ENCODE results near the gene PTPN14.
"Not testable (repeated sequence)": the region's sequence is repeated elsewhere in the genome, so short reads cannot be mapped to it uniquely, and the experiment has no call there.

PTPN14 gene

DNA sequence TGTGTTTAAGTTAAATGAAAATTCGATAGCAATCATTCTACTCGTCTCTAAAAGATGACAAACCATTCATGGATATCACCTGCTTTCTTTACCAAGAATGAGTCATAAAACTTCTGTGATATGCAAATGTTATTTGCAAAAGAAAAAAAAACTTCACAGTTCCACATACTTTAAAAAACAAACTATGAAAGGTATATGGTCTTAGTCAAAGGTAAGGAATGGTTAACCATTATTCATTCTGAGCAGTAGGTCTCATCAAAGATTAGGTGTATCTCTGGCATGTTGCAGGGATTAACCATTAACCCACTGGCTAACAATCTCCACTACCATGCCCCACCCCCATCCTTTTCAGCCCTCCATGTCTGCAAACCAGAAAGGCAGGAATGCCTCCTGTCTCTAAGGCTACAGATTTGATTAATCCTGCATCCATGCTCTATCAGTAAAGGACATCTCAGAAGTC, 44.4 kb downstream of the PTPN14 start:
- DNase-seq: no peak

DNA sequence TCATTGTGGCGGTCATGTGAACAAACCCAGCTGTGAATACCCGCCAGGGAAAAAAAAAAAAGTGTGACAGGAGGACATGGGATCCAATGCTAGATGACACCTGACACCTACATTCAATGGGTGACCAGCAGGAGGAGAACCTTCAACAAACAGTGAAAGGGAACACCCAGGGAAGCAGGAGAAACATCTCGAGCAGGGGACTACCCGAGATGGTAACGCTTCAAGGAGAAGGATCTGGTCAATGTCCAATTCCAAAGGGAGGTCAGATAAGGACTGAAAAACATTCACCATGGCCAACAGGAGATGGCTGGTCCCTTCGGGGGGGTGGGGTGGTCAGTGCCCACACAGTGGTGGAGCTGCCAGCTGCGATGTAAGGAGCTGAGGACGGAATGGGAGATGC, 46.3 kb downstream of the PTPN14 start:
- DNase-seq: no peak

DNA sequence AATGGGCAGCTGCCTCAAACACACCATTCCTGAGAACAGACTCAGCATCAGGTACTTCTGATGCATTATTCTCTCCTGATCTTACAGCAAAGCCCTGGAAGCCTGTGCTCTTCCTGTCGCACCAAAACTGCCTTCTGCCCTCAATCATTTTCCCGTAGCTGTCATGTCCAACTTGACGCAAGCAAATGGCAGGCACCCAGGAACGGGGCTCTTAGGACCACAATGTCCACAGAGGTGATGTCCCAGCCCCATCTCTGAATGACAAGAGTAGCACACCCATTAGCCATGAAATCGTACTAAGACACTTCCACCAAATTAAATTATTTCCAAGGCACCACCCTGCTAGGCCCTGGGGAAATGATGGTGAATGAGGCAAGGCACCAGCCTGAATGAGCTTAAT, 47.1 kb downstream of the PTPN14 start:
- DNase-seq: no peak

DNA sequence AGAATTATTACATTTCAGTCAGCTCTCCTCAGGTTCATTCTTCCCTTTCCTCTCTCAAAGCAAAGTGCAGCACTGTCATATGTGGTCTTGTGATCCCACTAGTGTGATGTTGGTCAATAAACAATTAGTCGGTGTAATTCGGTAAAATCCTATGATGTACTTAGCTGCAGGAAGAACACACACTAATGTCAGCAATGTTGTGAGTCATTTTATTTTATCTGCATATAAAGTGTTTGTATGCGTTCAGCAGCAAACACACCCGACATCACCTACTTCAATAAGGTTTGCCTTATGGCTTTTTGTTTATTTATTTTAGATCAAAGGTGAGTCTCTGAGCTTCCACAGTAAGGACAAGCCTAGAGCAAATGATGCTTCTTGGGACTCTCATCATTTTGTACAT, 47.8 kb downstream of the PTPN14 start:
- DNase-seq: no peak

DNA sequence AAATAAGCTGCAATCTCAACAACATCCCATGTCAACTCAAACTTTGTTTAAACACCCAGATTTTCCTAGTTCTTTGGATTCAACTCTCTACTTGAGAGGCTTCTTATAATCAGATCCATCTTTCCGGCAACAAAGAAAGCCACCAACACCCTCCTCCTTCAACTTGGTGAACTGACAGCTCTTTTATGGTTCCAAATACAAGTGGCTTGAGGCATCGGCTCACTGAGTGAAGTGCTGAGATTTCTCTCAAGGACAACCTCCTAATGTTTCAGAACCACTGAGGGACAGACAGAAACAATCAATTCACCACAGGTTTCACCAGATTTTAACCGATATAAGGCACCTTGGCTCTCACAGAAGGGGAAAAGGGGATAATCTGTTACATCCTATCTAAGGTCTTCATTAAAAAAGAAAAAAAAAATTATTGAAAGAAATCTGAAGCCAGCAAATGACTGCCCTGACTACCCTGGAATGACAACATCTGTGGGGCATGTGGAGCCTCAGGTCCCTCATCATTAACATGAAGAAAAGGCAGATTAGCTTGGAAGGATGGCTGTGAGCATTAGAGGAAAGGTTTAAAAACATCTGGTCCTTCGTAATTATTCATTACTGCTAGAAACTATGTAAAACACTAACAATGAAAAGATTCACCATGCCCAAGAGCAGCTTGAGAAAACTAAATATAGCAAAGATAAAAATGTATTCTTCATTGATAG, 50.9 kb downstream of the PTPN14 start:
- DNase-seq: no peak

DNA sequence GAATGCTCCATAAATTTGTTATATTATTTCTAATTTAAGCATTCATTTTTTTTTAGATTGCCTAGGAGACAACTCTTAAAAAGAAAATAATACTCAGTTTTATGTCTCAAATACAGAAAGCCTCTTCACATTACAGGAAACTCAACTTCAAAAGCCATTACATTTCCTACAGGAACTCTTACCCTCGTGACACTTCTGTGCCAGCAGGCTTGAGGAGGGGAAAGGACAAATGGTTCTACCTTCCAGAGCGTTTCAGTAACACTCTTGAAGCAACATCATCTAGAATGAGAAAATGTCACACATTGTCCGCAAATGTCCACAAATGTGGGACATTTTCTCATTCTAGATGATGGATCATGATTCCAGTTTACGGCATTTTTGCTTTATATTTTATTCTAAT, 51.7 kb downstream of the PTPN14 start:
- no peak for DNase-seq

DNA sequence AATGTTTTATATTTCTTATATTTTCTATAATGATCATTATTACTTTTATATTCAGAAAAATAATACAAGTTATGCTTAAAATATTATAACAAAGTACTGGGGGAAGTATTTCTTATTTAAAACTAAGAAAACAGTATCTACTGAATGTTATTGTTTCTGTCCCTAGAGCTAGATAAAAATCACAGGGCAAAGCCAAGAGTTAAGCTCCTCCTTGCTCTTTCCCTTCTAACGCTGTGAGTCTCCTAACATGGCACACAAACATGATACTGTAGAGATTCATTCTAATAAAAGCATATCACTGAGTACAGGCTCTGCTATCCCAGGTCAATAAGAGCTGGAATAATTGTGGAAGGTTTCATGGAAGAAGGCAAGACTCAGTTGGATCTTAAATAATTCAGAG, 53.4 kb downstream of the PTPN14 start:
- no peak for DNase-seq

DNA sequence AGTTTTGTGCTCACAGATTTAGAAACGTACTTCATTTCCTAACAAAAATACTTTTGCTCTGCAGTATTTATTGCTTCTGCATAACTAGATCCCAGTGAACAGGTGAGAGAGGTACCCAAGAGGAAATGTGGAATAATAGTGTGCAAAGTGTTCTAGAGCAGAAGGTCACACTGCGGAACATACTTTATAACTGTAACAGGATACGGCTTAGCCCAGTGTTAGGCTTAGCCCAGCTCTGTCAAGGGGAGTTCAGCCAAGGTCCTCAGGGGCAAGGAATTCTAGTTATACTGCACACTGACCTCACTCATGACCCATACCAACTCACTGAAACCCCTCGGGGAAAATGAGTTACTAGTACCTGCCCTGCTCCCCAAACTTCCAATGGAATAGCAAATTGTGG, 55.3 kb downstream of the PTPN14 start:
- no peak for DNase-seq

DNA sequence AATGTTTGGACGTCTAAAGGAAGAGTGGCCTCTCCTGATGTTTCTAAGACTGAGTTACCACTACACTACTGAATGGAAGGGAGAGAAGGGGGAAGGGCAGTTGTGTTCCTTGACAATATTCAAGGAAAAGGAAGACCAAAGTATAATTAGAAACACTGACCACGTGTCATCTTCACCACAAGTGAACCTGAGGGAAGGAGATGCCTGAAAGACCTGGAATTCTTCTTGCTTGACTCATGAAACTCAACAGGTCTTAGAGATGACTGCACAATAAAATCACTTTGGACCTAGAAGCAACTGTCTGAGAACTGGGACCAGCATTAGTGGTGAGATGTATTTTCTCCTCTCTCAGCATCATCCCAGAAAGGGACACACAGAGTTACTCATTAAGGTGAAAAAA, 56.7 kb downstream of the PTPN14 start:
- DNase-seq: no peak

DNA sequence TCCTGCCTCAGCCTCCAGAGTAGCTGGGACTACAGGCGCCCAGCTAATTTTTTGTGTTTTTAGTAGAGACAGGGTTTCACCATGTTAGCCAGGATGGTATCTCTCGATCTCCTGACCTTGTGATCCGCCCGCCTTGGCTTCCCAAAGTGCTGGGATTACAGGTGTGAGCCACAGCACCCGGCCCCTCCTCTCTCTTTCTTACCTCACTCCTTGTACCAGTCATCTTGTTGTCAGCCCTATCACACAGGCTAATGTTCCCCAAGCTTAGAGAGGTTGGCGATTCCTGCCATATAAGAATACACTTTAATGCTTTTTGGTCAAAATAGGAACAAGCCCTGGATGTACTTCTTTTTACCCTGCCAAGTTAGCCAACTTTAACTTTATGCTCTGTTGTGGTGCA, 57.2 kb downstream of the PTPN14 start:
- DNase-seq: not testable (repeated sequence)

DNA sequence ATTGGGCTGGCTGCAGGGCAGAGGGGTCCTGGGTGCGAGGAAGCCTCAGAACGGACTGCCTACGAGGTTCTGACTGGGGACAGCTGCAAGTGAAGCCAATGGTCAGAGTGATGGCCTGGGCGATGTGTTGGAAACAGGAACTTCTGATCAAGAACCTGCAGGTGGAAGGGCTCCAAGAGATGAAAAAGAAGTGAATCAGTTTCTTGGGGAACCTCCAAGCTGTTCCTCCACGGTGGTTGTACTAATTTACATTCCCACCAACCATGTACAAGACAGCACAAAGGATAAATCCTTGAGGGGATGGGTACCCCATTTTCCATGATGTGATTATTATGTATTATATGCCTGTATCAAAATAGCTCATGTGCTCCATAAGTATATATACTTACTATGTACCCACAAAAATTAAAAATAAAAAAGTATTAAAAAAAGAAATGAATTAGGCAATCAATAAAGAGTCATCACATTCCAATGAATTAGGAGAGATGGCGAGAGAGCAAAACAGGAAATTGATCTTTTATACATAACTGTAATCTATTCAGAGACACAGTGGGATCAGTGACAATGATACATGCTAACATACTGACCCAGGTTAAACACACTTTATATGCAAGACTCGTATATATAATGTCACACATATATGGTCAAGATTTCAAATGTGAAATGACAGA, 58.1 kb downstream of the PTPN14 start:
- DNase-seq: no peak

DNA sequence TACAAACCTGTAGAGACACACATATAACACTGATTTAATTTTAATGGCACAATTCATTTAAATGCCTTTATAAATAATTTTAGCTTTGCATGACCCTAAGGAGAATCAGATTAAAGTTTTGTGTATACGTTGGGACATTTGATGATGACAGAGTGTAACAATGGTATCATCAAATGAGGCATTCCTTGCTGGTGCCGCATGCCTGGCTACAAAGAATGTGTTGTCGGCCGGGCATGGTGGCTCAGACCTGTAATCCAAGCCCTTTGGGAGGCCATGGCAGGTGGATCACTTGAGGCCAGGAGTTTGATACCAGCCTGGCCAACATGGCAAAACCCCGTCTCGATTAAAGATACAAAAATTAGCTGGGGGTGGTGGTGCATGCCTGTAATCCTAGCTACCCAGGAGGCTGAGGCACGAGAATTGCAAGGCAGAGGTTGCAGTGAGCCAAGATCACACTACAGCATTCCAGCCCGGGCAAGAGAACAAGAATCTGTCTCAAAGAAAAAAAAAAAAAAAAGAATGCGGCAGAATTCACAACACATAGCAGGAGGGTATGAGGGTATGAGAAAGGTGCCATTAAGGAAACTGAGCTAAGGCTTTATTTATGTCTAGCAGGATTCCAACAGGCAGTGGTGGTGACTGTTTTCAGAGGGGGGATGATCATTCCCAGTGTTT, 58.9 kb downstream of the PTPN14 start:
- no peak for DNase-seq

DNA sequence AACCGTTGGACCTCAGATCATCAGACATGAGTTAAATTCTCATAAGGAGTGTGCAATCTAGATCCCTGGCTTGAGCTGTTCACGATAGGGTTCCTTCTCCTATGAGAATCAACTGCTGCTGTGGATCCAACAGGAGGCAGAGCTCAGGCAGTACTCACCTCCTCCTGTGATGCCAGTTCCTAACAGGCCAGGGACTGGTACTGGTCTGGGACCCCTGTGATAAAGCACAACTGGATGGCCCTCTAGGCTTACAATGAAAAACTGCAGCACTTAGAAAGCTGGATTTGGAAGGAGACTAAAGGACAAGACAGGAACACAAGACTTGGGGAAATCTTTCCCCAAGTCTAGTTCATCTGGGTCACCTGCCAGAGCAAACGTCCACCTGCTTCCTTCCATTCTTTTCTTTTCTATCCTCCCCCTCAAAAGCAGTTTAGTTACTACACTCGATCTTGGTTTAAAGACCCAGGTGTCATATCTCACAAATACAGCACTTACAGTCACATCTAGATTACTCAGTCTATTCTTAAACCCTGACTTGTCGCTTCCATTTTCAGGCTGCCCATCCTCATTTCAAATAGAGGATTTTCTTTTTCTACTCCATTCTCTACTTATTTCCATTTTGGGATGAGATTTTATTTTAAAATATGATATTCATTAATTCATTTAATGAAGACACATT, 59.8 kb downstream of the PTPN14 start:
- no peak for DNase-seq

DNA sequence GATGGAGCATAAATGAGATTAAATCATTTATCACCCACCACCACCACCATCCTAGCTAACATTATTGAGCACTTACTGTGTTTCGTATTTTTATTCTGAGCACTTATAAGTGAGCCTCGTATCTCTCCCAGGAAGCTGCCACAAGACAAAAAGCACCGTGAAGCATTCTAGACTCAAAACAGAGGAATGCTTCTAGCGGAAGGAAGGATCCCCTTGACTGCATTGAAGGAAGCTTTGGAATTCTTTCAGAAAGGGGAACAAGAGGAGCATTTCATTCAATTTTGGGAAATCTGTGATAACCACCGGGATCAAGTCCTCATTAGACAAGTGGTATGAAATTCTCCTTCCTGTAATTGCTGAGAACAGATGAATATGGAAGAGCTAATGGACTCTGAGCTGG, 66.3 kb downstream of the PTPN14 start:
- DNase-seq: no peak

DNA sequence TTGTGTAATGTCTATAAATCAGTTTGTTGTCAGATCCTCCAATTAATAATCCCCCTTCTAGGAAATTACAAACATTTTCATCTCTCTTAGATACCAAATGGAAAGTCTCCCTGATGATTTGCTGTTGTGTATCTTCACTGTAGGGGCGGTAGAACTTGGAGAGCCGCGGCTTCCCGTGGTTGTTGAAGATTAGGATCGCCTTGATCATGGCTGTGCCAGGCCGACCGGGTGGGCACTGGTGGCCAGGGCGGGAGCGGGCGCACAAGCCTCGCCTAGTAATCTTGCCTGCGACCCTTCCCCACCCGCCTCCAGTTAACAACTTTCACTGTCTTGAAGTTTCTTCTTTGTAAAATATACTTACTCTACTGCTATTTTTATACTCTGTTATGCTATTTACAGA, 68.2 kb downstream of the PTPN14 start:
- not testable (repeated sequence) for DNase-seq

DNA sequence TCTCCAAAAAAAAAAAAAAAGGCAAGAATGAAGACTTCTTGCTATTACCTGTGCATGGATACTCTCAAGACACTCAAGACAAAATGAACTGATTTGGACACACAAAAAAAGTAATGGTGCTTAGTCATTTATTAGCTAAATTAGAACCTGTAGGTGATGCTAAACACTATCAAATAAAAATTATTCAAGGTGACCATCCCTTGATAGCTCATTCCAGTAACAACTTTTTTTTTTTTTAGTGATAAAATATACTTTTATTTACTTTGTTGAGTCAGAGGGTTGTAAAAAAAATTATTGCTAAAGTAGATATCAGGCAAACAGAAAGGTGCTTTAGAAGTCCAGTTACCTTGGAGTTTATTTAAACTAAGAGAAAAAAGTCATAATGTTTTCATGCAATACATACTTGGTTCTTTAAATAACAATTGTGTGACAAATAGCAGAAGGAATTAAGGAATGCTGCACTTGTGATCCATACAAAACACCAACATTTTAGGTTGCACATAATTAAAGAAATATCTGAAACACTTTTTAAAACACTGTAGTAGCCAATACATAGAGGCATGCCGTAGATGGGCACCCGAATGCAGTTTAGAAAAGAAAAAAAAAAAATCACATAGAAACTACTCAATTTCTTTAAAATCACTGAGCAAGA, 69.3 kb downstream of the PTPN14 start:
- not testable (repeated sequence) for DNase-seq

DNA sequence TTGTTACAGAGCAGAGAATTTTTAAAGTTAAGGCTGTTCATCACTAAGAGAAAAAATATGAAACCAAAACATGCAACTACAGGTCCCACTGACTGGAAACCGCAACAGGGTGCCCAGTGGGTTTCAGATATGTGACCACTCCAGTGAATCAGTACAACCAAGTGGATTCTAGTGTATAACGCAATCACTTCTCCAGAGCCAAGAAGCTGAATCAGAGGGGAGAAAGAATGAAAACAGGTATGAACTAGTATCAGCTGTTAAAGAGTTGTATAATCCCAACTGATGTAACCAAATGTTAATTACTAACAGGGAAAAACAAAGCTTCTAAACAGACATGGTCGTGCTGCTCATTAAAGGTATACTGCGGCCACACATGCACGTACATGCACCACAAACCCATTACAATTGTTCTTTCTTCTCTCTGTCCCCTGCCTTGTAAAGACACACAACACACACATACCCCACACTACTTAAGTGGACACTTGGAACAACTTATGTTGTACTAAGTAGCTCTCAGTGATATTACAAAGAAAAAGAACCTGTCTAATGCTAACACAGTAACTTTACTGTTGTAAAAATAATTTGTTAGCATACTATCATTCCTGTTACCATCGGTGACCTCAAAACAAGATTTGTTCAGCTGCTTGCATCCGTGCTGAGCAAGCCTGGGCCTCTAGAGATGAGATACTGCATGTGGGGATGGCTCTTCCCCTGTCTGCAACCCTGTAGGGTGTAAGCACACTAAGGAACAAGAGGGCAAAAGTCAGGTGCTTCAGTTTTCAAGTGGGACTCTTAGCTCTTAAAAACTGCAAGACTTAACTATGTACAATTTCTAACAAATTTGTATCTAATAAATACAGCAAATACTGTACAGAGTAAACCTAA, 74.2 kb downstream of the PTPN14 start:
- no peak for DNase-seq

DNA sequence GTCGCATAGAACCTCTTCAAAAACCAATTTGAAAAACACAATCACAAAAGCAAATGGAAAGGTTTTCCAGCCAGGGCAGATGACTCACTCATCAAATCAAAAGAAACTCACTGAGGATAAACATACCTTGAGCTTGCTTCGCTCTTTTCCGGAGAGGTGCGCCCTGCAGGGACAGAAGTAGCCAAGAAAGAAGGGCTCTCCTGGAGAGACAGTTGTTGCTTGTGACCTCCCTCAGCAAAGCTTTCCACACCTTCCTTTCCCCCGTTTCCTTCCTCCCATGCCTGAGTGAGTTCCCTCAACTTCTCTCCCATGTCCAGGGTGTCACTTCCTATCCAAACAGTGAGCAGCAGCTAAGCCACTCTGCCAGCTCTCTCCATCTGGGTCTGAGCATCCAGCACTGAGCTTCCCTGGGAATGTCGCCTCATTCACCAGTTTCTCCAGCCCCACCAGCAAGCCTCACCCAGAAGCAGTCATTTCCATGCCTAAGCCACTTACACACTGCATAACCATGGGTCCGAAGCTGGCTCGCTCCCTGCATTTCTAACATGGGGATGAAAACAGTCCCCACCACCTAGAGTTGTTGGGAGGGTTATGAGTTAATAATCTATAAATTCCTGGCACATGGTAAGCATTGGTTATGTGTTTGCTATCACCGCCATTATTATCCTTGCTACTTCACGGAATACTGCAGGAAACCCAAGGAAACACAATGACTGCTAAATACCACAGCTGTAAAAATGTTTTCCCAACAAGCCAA, 75.0 kb downstream of the PTPN14 start:
- no peak for DNase-seq

DNA sequence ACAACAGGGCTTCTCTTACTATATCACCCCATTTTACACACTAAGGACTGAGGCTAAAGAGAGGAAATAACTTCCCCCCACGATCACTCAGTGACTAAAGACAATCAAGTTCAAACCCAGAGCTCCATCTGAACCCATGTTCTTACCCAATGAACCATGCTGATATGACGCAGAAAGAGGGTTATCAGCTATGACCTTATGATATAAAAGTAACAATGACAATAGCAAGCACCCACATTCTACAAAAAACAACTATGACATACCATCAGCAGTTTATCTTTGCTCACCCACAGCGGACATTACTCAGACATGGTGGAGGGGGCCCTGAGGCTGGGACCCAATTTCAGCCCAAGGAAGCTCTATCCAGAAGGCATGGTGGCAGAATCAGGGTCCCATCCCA, 75.7 kb downstream of the PTPN14 start:
- DNase-seq: no peak

DNA sequence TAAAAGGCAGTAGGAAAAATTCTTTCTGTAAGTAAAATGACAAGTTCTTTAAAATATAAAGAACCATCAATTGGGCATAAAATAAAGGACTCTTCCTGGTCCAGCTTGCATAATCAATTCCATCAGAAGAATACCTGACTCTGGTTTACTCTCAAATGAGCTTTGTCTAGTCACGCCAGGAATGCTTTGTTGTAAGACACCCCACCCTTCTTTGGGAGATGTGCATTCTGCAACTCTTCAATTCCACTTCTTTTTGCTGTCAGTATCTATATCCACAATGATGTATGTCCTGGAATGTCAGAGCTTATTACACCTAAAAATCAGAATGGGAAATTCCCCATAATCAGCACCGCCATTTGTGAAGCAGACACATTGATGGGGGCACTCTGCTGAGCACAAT, 76.1 kb downstream of the PTPN14 start:
- no peak for DNase-seq

DNA sequence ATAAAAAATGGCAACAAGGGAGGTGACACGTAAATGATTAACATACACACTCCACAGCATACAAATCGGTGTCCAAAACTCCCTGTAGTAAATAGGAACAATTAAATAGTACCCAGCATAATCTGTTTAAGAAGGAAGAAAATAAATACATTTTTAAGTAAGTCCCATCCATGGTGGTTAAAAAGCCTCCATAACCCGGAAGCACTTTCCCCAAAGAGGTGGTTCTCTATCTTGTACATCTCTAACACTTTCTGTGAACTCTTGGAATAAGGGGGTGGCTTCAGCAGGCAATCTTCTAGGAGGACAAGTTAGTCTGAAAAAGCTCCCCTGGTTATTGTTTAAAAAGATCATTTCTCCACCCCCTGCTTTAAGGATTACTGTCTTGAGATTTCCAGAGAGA, 76.9 kb downstream of the PTPN14 start:
- no peak for DNase-seq

Measured in CD4-positive, alpha-beta T cell treated with Interleukin-21 for 1 hour (primary cell).